Bronchial epithelial cell (primary cell): ENCODE measurements around the gene RGS17. TPM values are rescaled to one million over a fixed set of nuclear protein-coding genes. Genes with fewer than 3 reads are reported as not detected.
A peak's percentile ranks its signal among the peaks of the same experiment; 100 is the strongest.
"Not testable (repeated sequence)": the region's sequence is repeated elsewhere in the genome, so short reads cannot be mapped to it uniquely, and the experiment has no call there.

Source experiments
- DNase-seq: peaks from one replicate; pipeline ENCODE4 v3.0.0-alpha.2; 2010; ENCODE audit warnings: low read depth
- FAIRE-seq: peaks from 2 replicates; lab custom pipeline; 2011; peaks lifted over from hg19 to GRCh38; lab: Jason Lieb, UNC
- H3K27me3 ChIP-seq: 2 replicates; pipeline ENCODE4 v1.5.1; 2011; ENCODE audit warnings: low read length; ENCODE audit not compliant: control insufficient read depth, insufficient read depth
- H3K36me3 ChIP-seq: 2 replicates; pipeline ENCODE4 v1.5.1; 2011; ENCODE audit warnings: low read length; ENCODE audit not compliant: control insufficient read depth, insufficient read depth
- H3K4me3 ChIP-seq: 2 replicates; pipeline ENCODE4 v1.5.1; 2011; ENCODE audit warnings: mild to moderate bottlenecking, low read depth, low read length, control low read depth
- CTCF ChIP-seq: IDR thresholded peaks from 2 replicates; pipeline ENCODE4 v1.5.1; 2011; ENCODE audit warnings: mild to moderate bottlenecking, moderate library complexity, low read length, control low read depth, inconsistent platforms; ENCODE audit not compliant: insufficient read depth, severe bottlenecking
- total RNA-seq: library from RNA; depleted of rRNA; stranded (reverse); fragments of >200 nt; gene quantifications from 2 replicates; pipeline ENCODE4 v1.2.1, GENCODE V29; 2014

The RGS17 gene
- total RNA-seq, 1 donor from 2014 or later: 2.9 TPM

DNA sequence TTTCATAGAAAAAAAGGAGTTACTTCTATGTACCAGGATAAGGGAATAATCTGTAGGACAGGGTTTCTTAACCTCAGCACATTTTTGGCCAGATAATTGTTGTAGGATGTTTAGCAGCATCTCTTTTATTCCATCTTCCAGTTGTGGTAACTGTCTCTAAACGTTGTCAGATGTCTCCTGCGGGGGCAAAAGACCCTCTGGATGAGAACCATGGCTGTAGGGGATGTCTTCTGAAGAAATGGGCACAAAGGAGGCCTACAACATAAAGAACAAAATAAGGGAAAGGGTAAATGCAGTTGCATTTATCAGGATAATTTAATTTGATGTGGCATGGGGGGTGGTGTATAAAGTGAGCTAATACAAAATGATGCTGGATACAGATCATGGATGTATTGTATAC lies 144.1 kb downstream of the RGS17 start:
- Histone ChIP-seq H3K4me3 (no peak overlapping the region), H3K36me3 (no peaks in the 10 kb centered on the region), H3K27me3 (no peaks in the 10 kb centered on the region)
- DNase-seq (no peak), FAIRE-seq (no peak)
- no peak for TF ChIP-seq CTCF

DNA sequence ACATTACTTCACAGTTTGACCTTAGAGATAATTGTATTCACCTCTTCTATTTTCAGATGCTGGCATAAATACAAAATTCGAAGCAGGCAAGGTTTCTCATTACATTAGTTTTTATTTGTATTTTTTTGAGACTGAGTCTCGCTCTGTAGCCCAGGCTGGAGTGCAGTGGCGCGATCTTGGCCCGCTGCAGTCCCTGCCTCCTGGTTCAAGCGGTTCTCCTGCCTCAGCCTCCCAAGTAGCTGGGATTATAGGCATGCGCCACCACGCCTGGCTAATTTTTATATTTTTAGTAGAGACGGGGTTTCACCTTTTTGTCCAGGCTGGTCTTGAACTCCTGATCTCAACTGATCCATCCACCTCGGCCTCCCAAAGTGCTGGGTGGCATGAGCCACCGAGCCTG lies 145.8 kb downstream of the RGS17 start:
- H3K4me3 ChIP-seq, H3K27me3 ChIP-seq, FAIRE-seq, H3K36me3 ChIP-seq, DNase-seq: not testable (repeated sequence)

GRCh38 chr6:152984513-152984872 lies 146.6 kb downstream of the RGS17 start:
- TF ChIP-seq CTCF: no peak
- H3K27me3 ChIP-seq: no peaks in the 10 kb centered on the region
- no peak for FAIRE-seq
- H3K36me3 ChIP-seq: no peaks in the 10 kb centered on the region
- no peak overlapping the region for H3K4me3 ChIP-seq
- DNase-seq: no peak

DNA sequence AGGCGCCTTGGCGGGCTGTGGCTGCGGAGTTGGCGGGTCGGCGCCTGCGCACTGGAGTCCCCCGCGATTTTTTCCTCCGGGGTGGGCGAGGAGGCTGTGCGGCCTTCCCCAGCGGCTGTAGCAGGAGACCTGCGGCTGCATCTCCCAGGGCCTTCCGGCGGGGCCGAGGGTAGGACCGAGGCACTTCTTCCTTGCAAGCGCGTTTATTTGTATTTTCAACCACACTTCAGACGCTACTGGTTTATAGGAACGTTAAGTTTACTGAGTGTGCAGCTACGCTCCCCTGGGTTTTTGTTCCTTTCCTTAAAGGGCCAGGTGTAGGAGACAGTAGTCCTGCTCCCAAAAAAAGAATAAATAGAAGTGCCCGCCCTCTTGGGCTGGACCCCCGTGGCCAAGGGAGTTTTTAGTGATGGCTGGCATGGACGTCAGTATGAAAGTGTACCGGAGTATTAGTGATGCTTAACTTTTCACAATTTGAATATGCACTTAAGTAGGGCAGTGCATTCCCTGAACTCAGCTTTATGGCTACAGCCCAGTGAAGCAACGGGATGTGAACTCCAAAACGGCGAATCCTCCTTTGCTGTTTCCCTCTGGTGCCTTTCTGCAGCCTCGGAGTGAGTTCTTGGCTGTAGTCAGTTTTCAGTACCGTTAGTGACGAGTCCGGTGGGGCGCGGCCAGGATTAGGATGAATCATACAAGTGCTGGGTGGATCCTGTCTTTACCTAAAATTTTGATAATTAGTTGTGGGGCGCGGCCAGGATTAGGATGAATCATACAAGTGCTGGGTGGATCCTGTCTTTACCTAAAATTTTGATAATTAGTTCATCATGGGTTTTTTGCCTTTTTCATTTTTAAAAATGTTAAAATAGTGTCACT lies 147.2 kb downstream of the RGS17 start:
- H3K27me3 ChIP-seq: no peaks in the 10 kb centered on the region
- peak overlapping the region; percentile 82 for H3K4me3 ChIP-seq
- no peaks in the 10 kb centered on the region for H3K36me3 ChIP-seq
- peak; percentile 78 for DNase-seq
- TF ChIP-seq CTCF: no peak
- FAIRE-seq: no peak

DNA sequence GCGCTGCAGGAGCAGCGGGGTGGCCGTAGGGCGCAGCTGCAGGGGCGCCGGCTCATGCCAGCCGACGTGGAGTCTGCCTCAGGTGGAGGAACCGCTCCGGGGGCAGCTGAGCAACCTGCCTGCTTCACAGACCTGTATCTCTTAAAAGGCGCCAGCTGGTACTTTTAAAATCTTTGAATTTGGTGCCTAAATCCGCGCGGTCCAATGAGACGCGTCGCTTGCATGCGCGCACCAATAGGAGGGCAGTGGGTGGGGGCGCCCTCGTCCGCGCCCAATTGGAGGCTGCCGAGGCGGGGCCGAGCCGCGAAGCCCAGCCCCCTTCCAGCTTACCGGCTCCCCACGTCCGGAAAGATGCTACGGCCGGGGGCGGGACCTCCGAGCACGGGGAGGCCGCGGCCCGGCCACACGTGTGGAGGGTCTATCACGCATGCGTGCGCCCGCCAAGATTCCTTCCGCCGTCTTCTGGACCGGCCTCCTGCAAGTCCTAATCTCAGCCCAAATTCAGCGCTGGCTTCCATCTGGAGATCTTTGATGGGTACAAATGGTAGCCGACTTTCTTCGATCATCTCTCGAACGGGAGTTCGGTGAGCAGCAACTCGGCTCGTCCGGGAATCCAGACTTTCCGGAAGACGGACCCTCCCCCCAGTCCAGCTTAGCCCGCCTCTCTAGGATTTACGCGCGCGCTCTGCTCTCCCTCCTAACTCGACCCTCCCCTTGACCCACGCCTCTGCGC lies 148.0 kb downstream of the RGS17 start, which contains the start of gene FBXO5:
TSS of gene FBXO5 (minus strand) at position 138 of the 733 bp plus-strand sequence. CDS start at position 56, 82 bp downstream.
- DNase-seq (peak; percentile 90), FAIRE-seq (no peak)
- Histone ChIP-seq H3K36me3 (no peaks in the 10 kb centered on the region), H3K27me3 (no peaks in the 10 kb centered on the region), H3K4me3 (peak within 1 kb of the TSS; percentile 82)
- TF ChIP-seq CTCF: no peak

GRCh38 chr6:152981989-152982903 lies 148.8 kb downstream of the RGS17 start:
- Histone ChIP-seq H3K27me3 (no peaks in the 10 kb centered on the region), H3K4me3 (peak overlapping the region; percentile 82), H3K36me3 (no peaks in the 10 kb centered on the region)
- TF ChIP-seq CTCF: no peak
- DNase-seq (no peak), FAIRE-seq (no peak)
